OCI-LY7 (cell line): ENCODE data around the gene NNT. TPM values are rescaled to one million over a fixed set of nuclear protein-coding genes. Genes with fewer than 3 reads are reported as not detected.

Experiments
- BruUV-seq: library from RNA; stranded (reverse); fragments of 400-500 nt; replicated peaks from 2 replicates; lab custom pipeline; 2021; lab: Mats Ljungman, UMichigan
- CTCF ChIA-PET: fragments of 300-600 bp; sonication (Branson Sonifier 250); formaldehyde crosslinking; loops from one replicate; lab custom pipeline; 2022; ENCODE audit warnings: antibody characterized with exemption; ENCODE audit not compliant: unreplicated experiment; lab: Charles Lee
- POLR2A ChIA-PET: fragments of 300-600 bp; sonication (Branson Sonifier 250); formaldehyde crosslinking; loops from one replicate; lab custom pipeline; 2022; ENCODE audit warnings: antibody characterized with exemption; lab: Charles Lee
- DNase-seq: peaks from one replicate; pipeline ENCODE4 v3.0.0-alpha.2; 2015; ENCODE audit warnings: low spot score
- H2AFZ ChIP-seq: fragments of 200-600 bp; sonication (generic), shearing (Covaris generic); 2 replicates; pipeline ENCODE4 v1.6.1; 2014; ENCODE audit warnings: mild to moderate bottlenecking, antibody characterized with exemption, low read length, moderate library complexity
- H3K27ac ChIP-seq: fragments of 200-600 bp; sonication (generic); 2 replicates; pipeline ENCODE4 v1.5.1; 2014; ENCODE audit warnings: mixed run types, low read depth, mild to moderate bottlenecking, moderate library complexity, low read length, inconsistent platforms; ENCODE audit not compliant: poor library complexity, severe bottlenecking
- H3K36me3 ChIP-seq: fragments of 200-600 bp; sonication (generic); 2 replicates; pipeline ENCODE4 v1.6.1; 2014; ENCODE audit warnings: mild to moderate bottlenecking, antibody characterized with exemption, low read length, moderate library complexity, mixed read lengths; ENCODE audit not compliant: insufficient read depth
- H3K4me1 ChIP-seq: fragments of 200-600 bp; sonication (generic); 2 replicates; pipeline ENCODE4 v1.5.1; 2014; ENCODE audit warnings: mild to moderate bottlenecking, low read length; ENCODE audit not compliant: insufficient read depth, poor library complexity, severe bottlenecking
- H3K4me2 ChIP-seq: fragments of 200-600 bp; sonication (generic); 2 replicates; pipeline ENCODE4 v1.6.1; 2014; ENCODE audit warnings: mild to moderate bottlenecking, low read length
- H3K4me3 ChIP-seq: fragments of 200-600 bp; sonication (generic); 2 replicates; pipeline ENCODE4 v1.5.1; 2014; ENCODE audit warnings: mild to moderate bottlenecking, low read depth, low read length; ENCODE audit not compliant: poor library complexity, severe bottlenecking
- H3K79me2 ChIP-seq: fragments of 200-600 bp; sonication (generic); 2 replicates; pipeline ENCODE4 v1.6.1; 2016; ENCODE audit warnings: low read depth, mild to moderate bottlenecking, low read length, moderate library complexity, mixed read lengths; ENCODE audit not compliant: insufficient read depth
- H3K9me2 ChIP-seq: fragments of 200-600 bp; sonication (generic); 2 replicates; pipeline ENCODE4 v1.6.1; 2016; ENCODE audit warnings: mild to moderate bottlenecking, low read length, mixed read lengths; ENCODE audit not compliant: insufficient read depth
- H3K9me3 ChIP-seq: fragments of 200-600 bp; sonication (generic); 2 replicates; pipeline ENCODE4 v1.6.1; 2014; ENCODE audit warnings: mild to moderate bottlenecking, mixed run types, low read length, mixed read lengths
- H4K20me1 ChIP-seq: fragments of 200-600 bp; sonication (generic); 2 replicates; pipeline ENCODE4 v1.6.1; 2014; ENCODE audit warnings: mild to moderate bottlenecking, antibody characterized with exemption, low read length, moderate library complexity, mixed read lengths; ENCODE audit not compliant: insufficient read depth
- EZH2phosphoT487 ChIP-seq: fragments of 200-600 bp; sonication (generic); IDR thresholded peaks from 2 replicates; pipeline ENCODE4 v1.6.1; 2018; ENCODE audit warnings: low read depth, borderline replicate concordance, mild to moderate bottlenecking, mixed run types, antibody characterized with exemption, low read length, moderate library complexity, mixed read lengths
- intact Hi-C: fragments of 100-400 bp; cut with micrococcal nuclease; formaldehyde crosslinking; loops from one replicate; pipeline ENCODE4 v1.10.0; 2022; ENCODE audit not compliant: unreplicated experiment
- total RNA-seq, 2 experiments: library from RNA; depleted of rRNA in 1 of 2; stranded (reverse); fragments of >200 nt in 1 of 2; shearing (Covaris generic) in 1 of 2; gene quantifications; 2 replicates each; pipeline ENCODE4 v1.2.3, GENCODE V29; 2014 to 2022
- TF ChIP-seq, protein P1 (sequence below): fragments of 200-600 bp; sonication (generic); conservative IDR thresholded peaks from 2 replicates; pipeline ENCODE4 v1.5.1; 2014; ENCODE audit warnings: mild to moderate bottlenecking, antibody characterized with exemption, low read length, moderate library complexity, mixed read lengths

Gene NNT
- total RNA-seq, 2 experiments from 2014 or later = 33.6 to 98.3 TPM

DNA sequence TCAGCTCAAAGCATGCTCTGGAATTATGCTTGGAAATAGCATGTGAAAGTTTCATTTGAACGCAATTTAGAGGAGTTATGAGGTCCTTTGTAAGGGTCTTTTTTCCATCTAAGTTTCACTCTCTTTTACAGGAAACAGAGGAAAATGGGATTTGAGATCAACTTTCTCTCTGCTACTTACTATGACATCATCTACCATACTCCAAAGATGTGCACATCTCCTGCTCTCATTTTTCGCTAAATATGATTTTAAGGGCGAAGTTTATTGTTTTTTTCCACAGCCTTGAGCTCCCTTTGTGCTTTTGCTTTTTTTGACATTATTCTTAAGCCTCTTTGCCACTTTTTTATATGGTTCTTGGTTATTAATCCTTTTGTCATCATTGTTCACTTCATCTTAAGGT is 125.6 kb downstream of the NNT start:
- no peaks in the 10 kb centered on the region for H4K20me1 ChIP-seq
- ChIA-PET CTCF (no interaction called here), POLR2A (interaction anchor here (0.6 kb wide), 2 partner anchors 57 to 1060 kb away, joined by 3 read pairs; no protein-coding TSS in a partner anchor)
- no peak overlapping the region for H3K4me3 ChIP-seq
- intact Hi-C loops = no loop called here
- H3K4me2 ChIP-seq = no peak overlapping the region
- H3K4me1 ChIP-seq = no peaks in the 10 kb centered on the region
- no peaks in the 10 kb centered on the region for H3K79me2 ChIP-seq
- H3K36me3 ChIP-seq = no peaks in the 10 kb centered on the region
- no peak overlapping the region for H2AFZ ChIP-seq
- H3K27ac ChIP-seq = no peak overlapping the region
- TF ChIP-seq EZH2phosphoT487 = no peak
- TF ChIP-seq, protein P1, sequence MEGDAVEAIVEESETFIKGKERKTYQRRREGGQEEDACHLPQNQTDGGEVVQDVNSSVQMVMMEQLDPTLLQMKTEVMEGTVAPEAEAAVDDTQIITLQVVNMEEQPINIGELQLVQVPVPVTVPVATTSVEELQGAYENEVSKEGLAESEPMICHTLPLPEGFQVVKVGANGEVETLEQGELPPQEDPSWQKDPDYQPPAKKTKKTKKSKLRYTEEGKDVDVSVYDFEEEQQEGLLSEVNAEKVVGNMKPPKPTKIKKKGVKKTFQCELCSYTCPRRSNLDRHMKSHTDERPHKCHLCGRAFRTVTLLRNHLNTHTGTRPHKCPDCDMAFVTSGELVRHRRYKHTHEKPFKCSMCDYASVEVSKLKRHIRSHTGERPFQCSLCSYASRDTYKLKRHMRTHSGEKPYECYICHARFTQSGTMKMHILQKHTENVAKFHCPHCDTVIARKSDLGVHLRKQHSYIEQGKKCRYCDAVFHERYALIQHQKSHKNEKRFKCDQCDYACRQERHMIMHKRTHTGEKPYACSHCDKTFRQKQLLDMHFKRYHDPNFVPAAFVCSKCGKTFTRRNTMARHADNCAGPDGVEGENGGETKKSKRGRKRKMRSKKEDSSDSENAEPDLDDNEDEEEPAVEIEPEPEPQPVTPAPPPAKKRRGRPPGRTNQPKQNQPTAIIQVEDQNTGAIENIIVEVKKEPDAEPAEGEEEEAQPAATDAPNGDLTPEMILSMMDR = no peak
- H3K9me2 ChIP-seq = no peaks in the 10 kb centered on the region
- no peaks in the 10 kb centered on the region for H3K9me3 ChIP-seq
- no TSS peak for BruUV-seq
- DNase-seq = no peak

DNA sequence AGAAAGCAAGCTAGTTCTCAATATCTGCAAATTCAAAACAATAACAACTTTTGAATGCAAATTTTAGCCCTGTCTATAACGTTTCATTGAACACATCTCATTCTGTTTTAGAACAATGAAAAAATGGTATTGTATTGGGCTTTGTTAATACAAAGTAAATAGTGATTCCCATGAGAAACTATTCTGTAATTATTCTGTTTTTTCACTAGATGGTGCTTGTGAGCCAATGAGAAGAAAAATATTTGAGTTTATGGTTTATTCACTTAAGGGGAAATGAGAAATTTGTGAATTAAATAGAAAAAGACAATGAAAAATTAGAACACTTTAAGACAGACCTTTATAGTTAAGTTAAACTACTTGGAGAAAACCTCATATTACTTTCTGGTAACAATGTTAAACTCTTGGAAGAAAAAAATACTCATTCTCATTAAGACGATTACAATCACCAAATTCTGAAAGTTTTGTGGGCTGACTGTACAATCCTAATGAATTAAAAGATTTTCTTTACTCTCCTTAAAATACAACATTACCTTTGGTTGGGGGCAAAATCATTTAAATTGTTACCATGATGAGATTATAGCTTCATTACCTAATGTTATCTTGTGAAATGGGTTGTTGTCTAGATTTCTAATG is 127.0 kb downstream of the NNT start:
- DNase-seq = peak; percentile 33
- no peaks in the 10 kb centered on the region for H3K4me1 ChIP-seq
- H2AFZ ChIP-seq = no peak overlapping the region
- no peak overlapping the region for H3K4me2 ChIP-seq
- no TSS peak for BruUV-seq
- H3K27ac ChIP-seq = no peak overlapping the region
- no peaks in the 10 kb centered on the region for H4K20me1 ChIP-seq
- no peaks in the 10 kb centered on the region for H3K9me3 ChIP-seq
- H3K4me3 ChIP-seq = no peak overlapping the region
- H3K36me3 ChIP-seq = no peaks in the 10 kb centered on the region
- no peaks in the 10 kb centered on the region for H3K9me2 ChIP-seq
- ChIA-PET CTCF (no interaction called here), POLR2A (interaction anchor here (0.6 to 0.8 kb wide), 4 partner anchors 27 to 53 kb away, joined by 3 to 4 read pairs (median 4); no protein-coding TSS in a partner anchor)
- TF ChIP-seq, protein P1 = peak; percentile 87
- TF ChIP-seq EZH2phosphoT487 = no peak
- no peaks in the 10 kb centered on the region for H3K79me2 ChIP-seq
- intact Hi-C loops = loop anchor here (2.0 to 10.0 kb wide), 2 partner anchors 603 to 1045 kb away; no protein-coding TSS in a partner anchor

DNA sequence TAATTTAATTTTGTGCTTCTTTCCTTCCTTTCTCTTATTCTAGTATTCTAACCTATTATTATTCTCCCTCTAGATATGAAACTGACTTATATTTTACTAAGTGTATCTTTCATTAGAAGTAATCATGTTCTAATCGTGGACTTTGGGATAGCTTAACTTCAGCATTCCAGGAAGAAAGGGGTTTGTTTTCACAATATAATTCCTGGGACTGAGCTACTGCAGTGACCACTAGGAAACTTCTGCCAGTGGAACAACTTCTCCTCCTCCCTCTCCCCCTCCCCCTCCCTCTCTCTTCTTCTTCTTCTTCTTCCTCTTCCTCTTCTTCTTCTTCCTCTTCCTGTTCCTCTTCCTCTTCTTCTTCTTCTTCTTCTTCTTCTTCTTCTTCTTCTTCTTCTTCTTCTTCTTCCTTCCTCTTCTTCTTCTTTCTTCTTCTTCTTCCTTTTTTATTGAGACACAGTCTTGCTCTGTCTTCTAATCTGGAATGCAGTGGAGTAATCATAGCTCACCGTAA is 127.9 kb downstream of the NNT start:
- intact Hi-C loops = loop anchor here (2.0 to 10.0 kb wide), 2 partner anchors 602 to 1044 kb away; no protein-coding TSS in a partner anchor

More for the DNA sequence above, 127.9 kb downstream of the NNT start:
- TF ChIP-seq, protein P1 = no peak
- no peak for TF ChIP-seq EZH2phosphoT487
- Histone ChIP-seq H3K79me2 (no peaks in the 10 kb centered on the region), H3K9me3 (no peaks in the 10 kb centered on the region), H3K4me1 (no peaks in the 10 kb centered on the region), H2AFZ (no peak overlapping the region), H4K20me1 (no peaks in the 10 kb centered on the region), H3K4me3 (no peak overlapping the region), H3K27ac (no peak overlapping the region), H3K9me2 (no peaks in the 10 kb centered on the region), H3K36me3 (no peaks in the 10 kb centered on the region), H3K4me2 (no peak overlapping the region)
- ChIA-PET CTCF (no interaction called here), POLR2A (interaction anchor here (0.6 to 0.8 kb wide), 3 partner anchors 28 to 539 kb away, joined by 3 to 4 read pairs (median 4); no protein-coding TSS in a partner anchor)
- BruUV-seq = no TSS peak
- DNase-seq = no peak
